Measurements from ENCODE around the gene STK16. TPM values are rescaled to one million over a fixed set of nuclear protein-coding genes. Genes with fewer than 3 reads are reported as not detected.

The STK16 gene
- total and polyA plus RNA-seq, 2 of the 13 experiments (the other 11 are each of a cell fraction or from before 2014, with no cell fraction given), result 28.0 to 50.9 TPM

DNA sequence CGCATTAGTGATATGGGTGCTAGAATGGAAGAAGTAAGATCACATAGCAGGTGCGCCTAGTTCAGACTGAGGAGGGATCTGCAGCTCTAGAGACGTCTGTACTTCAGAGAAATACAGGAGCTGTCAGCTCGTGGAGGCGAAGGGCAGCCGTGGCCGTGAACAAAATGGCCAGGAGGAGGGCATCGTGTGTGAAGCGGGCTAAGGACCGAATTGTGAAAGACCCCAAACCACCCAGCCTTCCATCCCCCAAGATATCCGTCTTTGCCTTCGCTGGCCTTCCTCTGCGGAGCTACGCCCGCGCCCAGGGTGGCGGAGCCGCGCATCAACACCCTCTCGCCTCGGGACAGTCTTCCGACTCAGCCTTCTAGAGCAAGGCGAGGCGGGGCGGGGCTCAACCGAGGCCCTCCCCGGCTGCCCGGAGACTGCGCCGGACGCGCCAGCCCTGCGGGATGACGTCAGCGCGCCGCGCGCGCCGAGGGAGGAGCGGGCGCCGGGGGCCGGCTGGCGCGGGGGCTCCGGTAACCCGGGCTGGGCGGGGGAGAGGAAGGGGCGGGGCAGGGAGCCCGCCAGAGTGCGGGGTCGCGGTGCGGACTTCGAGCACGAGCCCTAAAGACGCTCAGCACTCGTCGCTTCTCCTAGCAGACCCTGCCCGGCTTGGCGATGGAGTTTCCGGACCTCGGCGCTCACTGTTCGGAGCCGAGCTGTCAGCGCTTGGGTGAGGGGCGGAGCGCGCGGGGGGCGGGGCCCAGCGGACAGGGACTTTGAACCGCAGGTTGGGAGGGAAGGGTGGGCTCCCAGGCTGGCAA is 38.7 kb upstream of the STK16 start, which contains the start of gene ZFAND2B (continued):
- 0 out of 2 replicates have a peak, but pooled peaks have one; percentile 71 for TF ChIP-seq ZNF326 (CRISPR knock-in tag; IDR thresholded peaks at IDR 0.05; ENCODE audit: borderline replicate concordance)
- TF ChIP-seq, protein P1, sequence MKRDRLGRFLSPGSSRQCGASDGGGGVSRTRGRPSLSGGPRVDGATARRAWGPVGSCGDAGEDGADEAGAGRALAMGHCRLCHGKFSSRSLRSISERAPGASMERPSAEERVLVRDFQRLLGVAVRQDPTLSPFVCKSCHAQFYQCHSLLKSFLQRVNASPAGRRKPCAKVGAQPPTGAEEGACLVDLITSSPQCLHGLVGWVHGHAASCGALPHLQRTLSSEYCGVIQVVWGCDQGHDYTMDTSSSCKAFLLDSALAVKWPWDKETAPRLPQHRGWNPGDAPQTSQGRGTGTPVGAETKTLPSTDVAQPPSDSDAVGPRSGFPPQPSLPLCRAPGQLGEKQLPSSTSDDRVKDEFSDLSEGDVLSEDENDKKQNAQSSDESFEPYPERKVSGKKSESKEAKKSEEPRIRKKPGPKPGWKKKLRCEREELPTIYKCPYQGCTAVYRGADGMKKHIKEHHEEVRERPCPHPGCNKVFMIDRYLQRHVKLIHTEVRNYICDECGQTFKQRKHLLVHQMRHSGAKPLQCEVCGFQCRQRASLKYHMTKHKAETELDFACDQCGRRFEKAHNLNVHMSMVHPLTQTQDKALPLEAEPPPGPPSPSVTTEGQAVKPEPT (CRISPR knock-in tag; IDR thresholded peaks at IDR 0.05; ENCODE audit: low read depth), result no peak; the same call in 1 of the 2 replicates
- TF ChIP-seq MXD4 (CRISPR knock-in tag; IDR thresholded peaks at IDR 0.05), result peak; percentile 62; the same call in 1 of the 2 replicates
- TF ChIP-seq, protein P2, sequence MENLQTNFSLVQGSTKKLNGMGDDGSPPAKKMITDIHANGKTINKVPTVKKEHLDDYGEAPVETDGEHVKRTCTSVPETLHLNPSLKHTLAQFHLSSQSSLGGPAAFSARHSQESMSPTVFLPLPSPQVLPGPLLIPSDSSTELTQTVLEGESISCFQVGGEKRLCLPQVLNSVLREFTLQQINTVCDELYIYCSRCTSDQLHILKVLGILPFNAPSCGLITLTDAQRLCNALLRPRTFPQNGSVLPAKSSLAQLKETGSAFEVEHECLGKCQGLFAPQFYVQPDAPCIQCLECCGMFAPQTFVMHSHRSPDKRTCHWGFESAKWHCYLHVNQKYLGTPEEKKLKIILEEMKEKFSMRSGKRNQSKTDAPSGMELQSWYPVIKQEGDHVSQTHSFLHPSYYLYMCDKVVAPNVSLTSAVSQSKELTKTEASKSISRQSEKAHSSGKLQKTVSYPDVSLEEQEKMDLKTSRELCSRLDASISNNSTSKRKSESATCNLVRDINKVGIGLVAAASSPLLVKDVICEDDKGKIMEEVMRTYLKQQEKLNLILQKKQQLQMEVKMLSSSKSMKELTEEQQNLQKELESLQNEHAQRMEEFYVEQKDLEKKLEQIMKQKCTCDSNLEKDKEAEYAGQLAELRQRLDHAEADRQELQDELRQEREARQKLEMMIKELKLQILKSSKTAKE (CRISPR knock-in tag; IDR thresholded peaks at IDR 0.05; ENCODE audit: borderline replicate concordance), result peak; percentile 77
- TF ChIP-seq, protein P3, sequence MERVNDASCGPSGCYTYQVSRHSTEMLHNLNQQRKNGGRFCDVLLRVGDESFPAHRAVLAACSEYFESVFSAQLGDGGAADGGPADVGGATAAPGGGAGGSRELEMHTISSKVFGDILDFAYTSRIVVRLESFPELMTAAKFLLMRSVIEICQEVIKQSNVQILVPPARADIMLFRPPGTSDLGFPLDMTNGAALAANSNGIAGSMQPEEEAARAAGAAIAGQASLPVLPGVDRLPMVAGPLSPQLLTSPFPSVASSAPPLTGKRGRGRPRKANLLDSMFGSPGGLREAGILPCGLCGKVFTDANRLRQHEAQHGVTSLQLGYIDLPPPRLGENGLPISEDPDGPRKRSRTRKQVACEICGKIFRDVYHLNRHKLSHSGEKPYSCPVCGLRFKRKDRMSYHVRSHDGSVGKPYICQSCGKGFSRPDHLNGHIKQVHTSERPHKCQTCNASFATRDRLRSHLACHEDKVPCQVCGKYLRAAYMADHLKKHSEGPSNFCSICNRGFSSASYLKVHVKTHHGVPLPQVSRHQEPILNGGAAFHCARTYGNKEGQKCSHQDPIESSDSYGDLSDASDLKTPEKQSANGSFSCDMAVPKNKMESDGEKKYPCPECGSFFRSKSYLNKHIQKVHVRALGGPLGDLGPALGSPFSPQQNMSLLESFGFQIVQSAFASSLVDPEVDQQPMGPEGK (CRISPR knock-in tag; IDR thresholded peaks at IDR 0.05), result peak; percentile 79
- TF ChIP-seq PHF21A (CRISPR knock-in tag; IDR thresholded peaks at IDR 0.05), result peak; percentile 18; the same call in 1 of the 2 replicates
- TF ChIP-seq, protein P4, sequence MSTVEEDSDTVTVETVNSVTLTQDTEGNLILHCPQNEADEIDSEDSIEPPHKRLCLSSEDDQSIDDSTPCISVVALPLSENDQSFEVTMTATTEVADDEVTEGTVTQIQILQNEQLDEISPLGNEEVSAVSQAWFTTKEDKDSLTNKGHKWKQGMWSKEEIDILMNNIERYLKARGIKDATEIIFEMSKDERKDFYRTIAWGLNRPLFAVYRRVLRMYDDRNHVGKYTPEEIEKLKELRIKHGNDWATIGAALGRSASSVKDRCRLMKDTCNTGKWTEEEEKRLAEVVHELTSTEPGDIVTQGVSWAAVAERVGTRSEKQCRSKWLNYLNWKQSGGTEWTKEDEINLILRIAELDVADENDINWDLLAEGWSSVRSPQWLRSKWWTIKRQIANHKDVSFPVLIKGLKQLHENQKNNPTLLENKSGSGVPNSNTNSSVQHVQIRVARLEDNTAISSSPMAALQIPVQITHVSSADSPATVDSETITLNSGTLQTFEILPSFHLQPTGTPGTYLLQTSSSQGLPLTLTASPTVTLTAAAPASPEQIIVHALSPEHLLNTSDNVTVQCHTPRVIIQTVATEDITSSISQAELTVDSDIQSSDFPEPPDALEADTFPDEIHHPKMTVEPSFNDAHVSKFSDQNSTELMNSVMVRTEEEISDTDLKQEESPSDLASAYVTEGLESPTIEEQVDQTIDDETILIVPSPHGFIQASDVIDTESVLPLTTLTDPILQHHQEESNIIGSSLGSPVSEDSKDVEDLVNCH (CRISPR knock-in tag; IDR thresholded peaks at IDR 0.05), result 0 out of 2 replicates have a peak, but pooled peaks have one; percentile 78
- TF ChIP-seq GABPB1 (CRISPR knock-in tag; IDR thresholded peaks at IDR 0.05), result peak; percentile 72
- peak; percentile 61; the same call in 1 of the 2 replicates for TF ChIP-seq RFXAP (CRISPR knock-in tag; IDR thresholded peaks at IDR 0.05; ENCODE audit: borderline replicate concordance)
- TF ChIP-seq HOXA9 (CRISPR knock-in tag; IDR thresholded peaks at IDR 0.05; ENCODE audit: borderline replicate concordance), result 0 out of 2 replicates have a peak, but pooled peaks have one; percentile 40
- TF ChIP-seq ZNF569 (CRISPR knock-in tag; IDR thresholded peaks at IDR 0.05; ENCODE audit: borderline replicate concordance), result no peak
- peak; percentile 53 for TF ChIP-seq FOSL2 (CRISPR knock-in tag; IDR thresholded peaks at IDR 0.05)
- TF ChIP-seq CBX2 (IDR thresholded peaks at IDR 0.05; ENCODE audit: low read depth, low read length), result no peak
- peak; percentile 54; the same call in 1 of the 2 replicates for TF ChIP-seq CBX2 (CRISPR knock-in tag; IDR thresholded peaks at IDR 0.05; ENCODE audit: low read depth)
- TF ChIP-seq, protein P5, sequence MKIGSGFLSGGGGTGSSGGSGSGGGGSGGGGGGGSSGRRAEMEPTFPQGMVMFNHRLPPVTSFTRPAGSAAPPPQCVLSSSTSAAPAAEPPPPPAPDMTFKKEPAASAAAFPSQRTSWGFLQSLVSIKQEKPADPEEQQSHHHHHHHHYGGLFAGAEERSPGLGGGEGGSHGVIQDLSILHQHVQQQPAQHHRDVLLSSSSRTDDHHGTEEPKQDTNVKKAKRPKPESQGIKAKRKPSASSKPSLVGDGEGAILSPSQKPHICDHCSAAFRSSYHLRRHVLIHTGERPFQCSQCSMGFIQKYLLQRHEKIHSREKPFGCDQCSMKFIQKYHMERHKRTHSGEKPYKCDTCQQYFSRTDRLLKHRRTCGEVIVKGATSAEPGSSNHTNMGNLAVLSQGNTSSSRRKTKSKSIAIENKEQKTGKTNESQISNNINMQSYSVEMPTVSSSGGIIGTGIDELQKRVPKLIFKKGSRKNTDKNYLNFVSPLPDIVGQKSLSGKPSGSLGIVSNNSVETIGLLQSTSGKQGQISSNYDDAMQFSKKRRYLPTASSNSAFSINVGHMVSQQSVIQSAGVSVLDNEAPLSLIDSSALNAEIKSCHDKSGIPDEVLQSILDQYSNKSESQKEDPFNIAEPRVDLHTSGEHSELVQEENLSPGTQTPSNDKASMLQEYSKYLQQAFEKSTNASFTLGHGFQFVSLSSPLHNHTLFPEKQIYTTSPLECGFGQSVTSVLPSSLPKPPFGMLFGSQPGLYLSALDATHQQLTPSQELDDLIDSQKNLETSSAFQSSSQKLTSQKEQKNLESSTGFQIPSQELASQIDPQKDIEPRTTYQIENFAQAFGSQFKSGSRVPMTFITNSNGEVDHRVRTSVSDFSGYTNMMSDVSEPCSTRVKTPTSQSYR (CRISPR knock-in tag; IDR thresholded peaks at IDR 0.05; ENCODE audit: borderline replicate concordance), result 0 out of 2 replicates have a peak, but pooled peaks have one; percentile 42
- peak; percentile 93 for TF ChIP-seq KDM5B (CRISPR knock-in tag; IDR thresholded peaks at IDR 0.05; ENCODE audit: borderline replicate concordance)
